Neural progenitor cell (in vitro differentiated cells): ENCODE results near the gene RRAS2.

ENCODE experiments used
- CTCF ChIP-seq: fragments of 200-600 bp; sonication (generic); IDR thresholded peaks from 2 replicates; pipeline ENCODE4 v1.5.1; 2017; ENCODE audit warnings: antibody characterized with exemption, mild to moderate bottlenecking
- EZH2 ChIP-seq: fragments of 200-600 bp; sonication (generic); IDR thresholded peaks from 2 replicates; pipeline ENCODE4 v1.6.1; 2017; ENCODE audit warnings: antibody characterized with exemption, mild to moderate bottlenecking, moderate library complexity

GRCh38 chr11:14330881-14331280 is 28.1 kb downstream of the RRAS2 start:
- TF ChIP-seq EZH2 (no peak), CTCF (no peak)
